ENCODE results near the gene VAMP2.

Gene VAMP2

DNA sequence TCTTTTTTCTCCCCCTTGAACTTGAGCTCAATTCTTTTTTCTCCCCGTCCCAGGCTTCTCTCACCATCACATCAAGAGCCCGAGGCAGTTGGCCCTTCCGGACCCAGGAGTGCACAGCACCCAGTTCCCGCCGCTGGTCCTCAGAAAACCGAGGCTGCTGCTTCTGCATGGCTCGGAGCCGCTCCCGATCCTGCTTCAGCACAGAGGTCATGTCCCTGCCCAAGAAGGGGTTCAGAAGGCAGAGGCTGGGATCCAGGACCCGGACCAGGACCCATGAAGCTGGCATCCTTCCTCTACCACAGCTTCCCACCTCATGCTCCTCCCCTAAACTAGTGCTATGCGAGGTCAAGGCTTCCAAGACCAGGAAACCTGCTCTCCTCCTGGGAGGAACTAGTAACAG lies 21.0 kb downstream of the VAMP2 start:
- Histone ChIP-seq H3K36me3 (ENCODE audit: insufficient read depth) (no peaks in the 10 kb centered on the region), H4K20me1 (ENCODE audit: insufficient read depth) (no peaks in the 10 kb centered on the region), H3K4me2 (no peak overlapping the region), H3K27ac (no peak overlapping the region), H2AFZ (ENCODE audit: low read depth) (no peak overlapping the region), H3K27me3 (ENCODE audit: insufficient read depth, low read depth) (no peaks in the 10 kb centered on the region), H3K4me3 (IDR thresholded peaks at IDR 0.05; ENCODE audit: insufficient read depth, low read depth, low read length) (no peak overlapping the region), H3K79me2 (ENCODE audit: insufficient read depth, low read depth) (no peaks in the 10 kb centered on the region), H3K9ac (no peak overlapping the region), H3K4me1 (ENCODE audit: low read depth, poor library complexity, severe bottlenecking) (no peaks in the 10 kb centered on the region)
- TF ChIP-seq, protein P1, sequence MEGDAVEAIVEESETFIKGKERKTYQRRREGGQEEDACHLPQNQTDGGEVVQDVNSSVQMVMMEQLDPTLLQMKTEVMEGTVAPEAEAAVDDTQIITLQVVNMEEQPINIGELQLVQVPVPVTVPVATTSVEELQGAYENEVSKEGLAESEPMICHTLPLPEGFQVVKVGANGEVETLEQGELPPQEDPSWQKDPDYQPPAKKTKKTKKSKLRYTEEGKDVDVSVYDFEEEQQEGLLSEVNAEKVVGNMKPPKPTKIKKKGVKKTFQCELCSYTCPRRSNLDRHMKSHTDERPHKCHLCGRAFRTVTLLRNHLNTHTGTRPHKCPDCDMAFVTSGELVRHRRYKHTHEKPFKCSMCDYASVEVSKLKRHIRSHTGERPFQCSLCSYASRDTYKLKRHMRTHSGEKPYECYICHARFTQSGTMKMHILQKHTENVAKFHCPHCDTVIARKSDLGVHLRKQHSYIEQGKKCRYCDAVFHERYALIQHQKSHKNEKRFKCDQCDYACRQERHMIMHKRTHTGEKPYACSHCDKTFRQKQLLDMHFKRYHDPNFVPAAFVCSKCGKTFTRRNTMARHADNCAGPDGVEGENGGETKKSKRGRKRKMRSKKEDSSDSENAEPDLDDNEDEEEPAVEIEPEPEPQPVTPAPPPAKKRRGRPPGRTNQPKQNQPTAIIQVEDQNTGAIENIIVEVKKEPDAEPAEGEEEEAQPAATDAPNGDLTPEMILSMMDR (conservative IDR thresholded peaks at IDR 0.05; ENCODE audit: low read depth, low read length) = no peak

DNA sequence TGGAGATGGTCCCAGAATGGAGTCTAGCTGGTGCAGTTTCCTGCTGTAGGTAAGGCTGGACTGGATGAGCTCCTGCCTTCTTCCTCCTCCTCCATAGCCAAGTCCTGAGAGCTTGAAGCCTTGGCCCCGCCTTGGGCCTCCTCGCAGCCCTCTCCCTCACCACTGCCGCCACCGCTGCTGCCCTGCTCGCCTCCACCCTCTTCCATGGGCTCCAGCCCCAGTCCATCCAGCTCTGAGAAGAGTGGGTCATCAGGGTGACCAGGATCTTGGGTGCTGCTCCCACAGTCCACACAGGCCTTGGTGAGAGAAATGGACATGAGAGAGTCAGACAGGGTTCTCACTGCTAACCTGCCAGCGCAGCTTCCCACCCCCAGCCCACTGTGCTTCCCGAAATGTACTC lies 21.7 kb downstream of the VAMP2 start:
- Histone ChIP-seq H3K79me2 (ENCODE audit: insufficient read depth, low read depth) (no peaks in the 10 kb centered on the region), H3K36me3 (ENCODE audit: insufficient read depth) (no peaks in the 10 kb centered on the region), H3K4me2 (no peak overlapping the region), H4K20me1 (ENCODE audit: insufficient read depth) (no peaks in the 10 kb centered on the region), H3K27me3 (ENCODE audit: insufficient read depth, low read depth) (no peaks in the 10 kb centered on the region), H3K9ac (no peak overlapping the region), H3K4me1 (ENCODE audit: low read depth, poor library complexity, severe bottlenecking) (no peaks in the 10 kb centered on the region), H2AFZ (ENCODE audit: low read depth) (no peak overlapping the region), H3K4me3 (IDR thresholded peaks at IDR 0.05; ENCODE audit: insufficient read depth, low read depth, low read length) (no peak overlapping the region), H3K27ac (no peak overlapping the region)
- TF ChIP-seq, protein P1 (conservative IDR thresholded peaks at IDR 0.05; ENCODE audit: low read depth, low read length) = no peak

DNA sequence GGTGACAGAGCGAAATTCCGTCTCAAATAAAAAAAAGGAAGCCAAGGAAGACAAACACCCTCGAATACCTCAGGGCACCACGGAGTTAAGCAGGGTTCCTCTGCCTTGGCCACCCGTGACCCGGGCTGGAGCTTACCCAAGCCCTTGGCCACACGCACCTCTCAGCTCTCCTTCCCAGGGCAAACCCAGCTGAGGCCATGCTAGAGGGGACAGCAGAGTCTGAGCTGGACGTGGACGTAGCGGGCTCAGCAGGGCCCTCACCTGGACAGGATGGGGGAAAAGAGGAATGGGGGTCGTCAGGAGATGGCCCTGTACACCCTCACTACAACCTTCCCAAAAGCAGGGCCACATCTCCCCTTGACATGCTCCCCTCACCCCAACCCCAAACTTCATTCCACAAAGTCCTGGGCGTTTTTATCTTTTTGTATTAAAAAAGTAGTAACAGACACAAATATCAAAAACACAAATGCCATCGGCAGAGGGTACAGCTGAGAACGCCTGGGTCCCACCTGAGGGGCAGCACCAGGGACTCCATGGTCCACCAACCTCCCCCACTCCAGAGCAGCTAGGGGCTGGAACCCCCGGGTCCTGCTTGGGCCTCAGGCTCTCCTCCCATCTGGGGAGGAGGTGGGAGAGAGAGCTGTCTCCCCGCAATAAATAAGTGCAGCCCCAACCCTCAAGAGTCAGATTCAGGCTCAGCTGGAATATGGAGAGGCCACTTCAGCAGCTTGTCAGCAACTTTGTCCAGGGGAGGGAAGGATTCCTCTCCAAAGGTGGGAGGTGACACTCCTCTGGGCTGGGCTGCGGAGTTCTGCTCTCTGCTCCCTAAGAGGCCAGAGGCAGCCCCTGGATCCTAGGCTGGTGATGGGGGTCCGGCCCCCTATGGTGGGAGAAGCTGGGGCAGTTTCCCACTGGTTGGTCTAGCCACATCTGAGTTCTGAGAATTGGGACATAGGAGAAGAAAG lies 22.4 kb downstream of the VAMP2 start:
- Histone ChIP-seq H3K4me3 (IDR thresholded peaks at IDR 0.05; ENCODE audit: insufficient read depth, low read depth, low read length) (no peak overlapping the region), H3K79me2 (ENCODE audit: insufficient read depth, low read depth) (no peaks in the 10 kb centered on the region), H4K20me1 (ENCODE audit: insufficient read depth) (no peaks in the 10 kb centered on the region), H3K27ac (no peak overlapping the region), H3K9ac (no peak overlapping the region), H2AFZ (ENCODE audit: low read depth) (no peak overlapping the region), H3K4me1 (ENCODE audit: low read depth, poor library complexity, severe bottlenecking) (no peaks in the 10 kb centered on the region), H3K36me3 (ENCODE audit: insufficient read depth) (no peaks in the 10 kb centered on the region), H3K27me3 (ENCODE audit: insufficient read depth, low read depth) (no peaks in the 10 kb centered on the region), H3K4me2 (no peak overlapping the region)
- TF ChIP-seq, protein P1 (conservative IDR thresholded peaks at IDR 0.05; ENCODE audit: low read depth, low read length) = no peak

DNA sequence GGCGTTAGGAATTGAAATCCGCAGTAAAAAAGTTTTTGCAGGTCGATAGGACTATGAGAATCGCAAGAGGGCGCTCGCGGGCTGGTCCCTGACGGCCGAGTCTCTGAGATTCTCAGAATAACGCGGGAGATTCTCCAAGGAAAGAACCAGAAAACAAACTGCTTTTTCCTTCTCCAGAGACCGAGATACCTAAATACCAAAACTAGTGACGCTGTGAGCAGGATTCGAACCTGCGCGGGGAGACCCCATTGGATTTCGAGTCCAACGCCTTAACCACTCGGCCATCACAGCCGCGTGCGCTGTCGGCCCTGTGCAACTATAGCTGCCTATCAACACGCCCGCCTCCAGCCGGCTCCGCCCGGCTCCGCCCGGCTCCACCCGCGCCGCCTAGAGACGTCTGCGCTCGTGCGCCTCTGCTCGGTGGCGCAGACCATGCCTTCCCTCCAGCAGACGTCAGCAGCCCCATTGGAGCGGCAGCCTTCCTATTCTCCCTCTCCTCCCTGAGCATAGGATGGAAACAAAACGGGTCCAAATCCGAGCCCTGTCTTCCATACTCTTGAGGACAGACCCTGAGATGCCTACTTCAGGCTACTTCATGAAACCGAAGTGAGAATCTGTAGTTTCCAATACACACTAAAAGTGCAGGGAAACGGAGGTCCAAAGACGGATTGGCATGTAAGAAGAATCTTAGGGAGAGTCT lies 23.9 kb downstream of the VAMP2 start:
- Histone ChIP-seq H2AFZ (ENCODE audit: low read depth) (peak overlapping the region; percentile 49; the same call in 1 of the 2 replicates), H3K4me2 (no peak overlapping the region), H3K9ac (peak overlapping the region; percentile 51; the same call in 1 of the 2 replicates), H3K4me3 (IDR thresholded peaks at IDR 0.05; ENCODE audit: insufficient read depth, low read depth, low read length) (no peak overlapping the region), H4K20me1 (ENCODE audit: insufficient read depth) (no peaks in the 10 kb centered on the region), H3K79me2 (ENCODE audit: insufficient read depth, low read depth) (no peaks in the 10 kb centered on the region), H3K4me1 (ENCODE audit: low read depth, poor library complexity, severe bottlenecking) (no peaks in the 10 kb centered on the region), H3K36me3 (ENCODE audit: insufficient read depth) (no peaks in the 10 kb centered on the region), H3K27me3 (ENCODE audit: insufficient read depth, low read depth) (no peaks in the 10 kb centered on the region), H3K27ac (peak overlapping the region; percentile 82)
- TF ChIP-seq, protein P1 (conservative IDR thresholded peaks at IDR 0.05; ENCODE audit: low read depth, low read length) = peak; percentile 37; the same call in 1 of the 2 replicates

Data from KMS-11 (cell line).